Islet precursor cell (in vitro differentiated cells): ENCODE measurements around the gene LBX2.

Experiments
- DNase-seq: peaks from one replicate; pipeline ENCODE4 v3.0.0-alpha.2; 2018

Gene LBX2

DNA sequence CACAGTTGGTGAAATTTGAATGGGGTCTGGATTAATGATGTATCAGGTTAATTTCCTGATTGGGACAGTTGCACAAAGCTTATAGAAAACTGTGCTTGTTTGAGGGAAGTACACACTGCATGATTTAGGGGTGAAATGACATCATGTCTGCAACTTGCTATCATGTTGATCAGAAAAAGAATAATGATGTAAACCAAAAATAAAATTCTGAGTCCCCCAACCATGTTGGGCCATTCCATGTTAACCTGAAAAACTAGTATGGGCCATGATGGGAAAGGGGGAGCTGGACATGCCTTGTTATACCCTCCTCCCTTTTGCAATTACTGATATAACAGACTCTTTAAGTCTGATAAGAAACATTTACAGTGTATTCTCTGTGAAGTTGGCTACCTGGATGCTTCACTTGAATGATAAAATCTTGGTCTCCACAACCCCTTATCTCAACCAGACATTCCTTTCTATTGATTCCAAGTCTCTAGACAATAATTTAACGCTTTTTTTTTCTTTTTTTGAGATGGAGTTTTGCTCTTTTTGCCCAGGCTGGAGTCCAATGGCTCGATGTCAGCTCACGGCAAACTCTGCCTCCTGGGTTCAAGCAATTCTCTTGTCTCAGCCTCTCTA, 48.7 kb downstream of the LBX2 start:
- DNase-seq: no peak

DNA sequence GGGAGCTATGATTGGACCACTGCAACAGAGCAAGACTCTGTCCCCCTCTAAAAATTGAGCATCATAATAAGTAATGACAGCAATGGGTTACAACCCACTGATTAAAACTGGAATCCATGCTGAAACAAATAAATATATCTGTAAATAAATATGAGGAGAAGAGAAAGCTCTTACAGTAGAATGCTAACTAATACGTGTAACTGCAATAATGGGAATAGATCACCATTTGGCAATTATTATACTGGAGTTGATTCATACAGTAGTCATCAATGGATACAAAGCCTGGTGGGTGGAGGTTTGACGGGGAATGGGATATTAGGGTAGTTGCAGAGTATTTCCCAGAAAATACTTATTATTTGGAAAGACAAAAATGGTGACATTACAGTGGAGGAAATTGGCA, 50.6 kb downstream of the LBX2 start:
- no peak for DNase-seq
